Medulla oblongata (tissue), 1 donor: ENCODE data around the gene EPC2.
"Not testable (repeated sequence)": the region's sequence is repeated elsewhere in the genome, so short reads cannot be mapped to it uniquely, and the experiment has no call there.

ENCODE experiments used
- DNase-seq: peaks from one replicate; pipeline ENCODE4 v3.0.0-alpha.2; 2015; ENCODE audit errors: extremely low spot score

EPC2 gene

GRCh38 chr2:148721991-148722777, 77.6 kb downstream of the EPC2 start:
- DNase-seq: no peak

GRCh38 chr2:148725564-148725963, 81.0 kb downstream of the EPC2 start:
- no peak for DNase-seq

GRCh38 chr2:148726228-148726627, 81.7 kb downstream of the EPC2 start:
- DNase-seq: no peak

- no peak for DNase-seq
Observed at GRCh38 chr2:148730085-148730484, 85.5 kb downstream of the EPC2 start.

GRCh38 chr2:148737742-148738141, 93.2 kb downstream of the EPC2 start:
- DNase-seq: no peak

- DNase-seq: no peak
Observed at GRCh38 chr2:148739454-148740105, 95.0 kb downstream of the EPC2 start.

GRCh38 chr2:148742373-148742772, 97.8 kb downstream of the EPC2 start:
- no peak for DNase-seq

GRCh38 chr2:148745151-148745851, 100.8 kb downstream of the EPC2 start:
- no peak for DNase-seq

- no peak for DNase-seq
Observed at GRCh38 chr2:148746973-148747372, 102.4 kb downstream of the EPC2 start.

- DNase-seq: no peak
Observed at GRCh38 chr2:148751907-148752306, 107.4 kb downstream of the EPC2 start.

- DNase-seq: no peak
Observed at GRCh38 chr2:148752977-148753376, 108.4 kb downstream of the EPC2 start.

- DNase-seq: no peak
Observed at GRCh38 chr2:148754864-148755263, 110.3 kb downstream of the EPC2 start.

GRCh38 chr2:148756292-148756975, 111.9 kb downstream of the EPC2 start:
- no peak for DNase-seq

- no peak for DNase-seq
Observed at GRCh38 chr2:148764815-148765214, 120.3 kb downstream of the EPC2 start.

- DNase-seq: no peak
Observed at GRCh38 chr2:148770047-148770446, 125.5 kb downstream of the EPC2 start.

GRCh38 chr2:148781544-148781943, 137.0 kb downstream of the EPC2 start:
- no peak for DNase-seq

- DNase-seq: no peak
Observed at GRCh38 chr2:148789059-148789458, 144.5 kb downstream of the EPC2 start.

GRCh38 chr2:148790172-148790571, 145.6 kb downstream of the EPC2 start:
- DNase-seq: not testable (repeated sequence)

- no peak for DNase-seq
Observed at GRCh38 chr2:148794558-148794957, 150.0 kb downstream of the EPC2 start.

- no peak for DNase-seq
Observed at GRCh38 chr2:148796735-148797512, 152.4 kb downstream of the EPC2 start.

- DNase-seq: no peak
Observed at GRCh38 chr2:148802448-148803220, 158.1 kb downstream of the EPC2 start.
